ENCODE results near the gene SASH1. TPM values are rescaled to one million over a fixed set of nuclear protein-coding genes. Genes with fewer than 3 reads are reported as not detected.

SASH1 gene
- total RNA-seq, 1 experiment from 2014 or later, result 33.8 TPM

DNA sequence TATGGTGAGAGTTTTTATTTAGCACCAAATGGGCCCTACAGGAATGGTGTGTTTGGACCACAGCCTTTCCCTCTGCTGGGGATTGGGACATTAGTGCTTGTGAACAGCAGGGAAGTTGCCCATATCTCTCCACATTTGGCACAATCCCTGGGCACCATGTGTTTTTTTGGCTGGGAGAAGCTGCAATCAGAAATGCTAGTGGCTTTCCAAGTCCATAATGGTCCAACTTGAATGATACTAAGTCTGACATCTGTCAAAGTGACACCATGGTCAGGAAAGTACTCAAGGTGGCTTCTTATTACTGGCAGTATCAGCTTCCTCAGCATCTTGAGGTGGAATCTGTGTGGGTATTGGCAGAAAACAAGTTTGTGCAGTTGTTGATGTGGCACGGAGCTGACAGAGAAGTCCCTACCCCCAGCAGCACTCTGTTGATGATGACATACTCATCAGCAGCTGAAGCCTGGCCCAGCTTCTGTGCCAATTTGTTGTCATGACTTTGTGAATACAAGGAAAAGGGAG, 53.0 kb downstream of the SASH1 start:
- no peak overlapping the region for H3K27ac ChIP-seq
- no peak overlapping the region for H3K4me3 ChIP-seq
- no peaks in the 10 kb centered on the region for H3K9me3 ChIP-seq (replicated peaks)
- H3K36me3 ChIP-seq, result no peaks in the 10 kb centered on the region
- no peaks in the 10 kb centered on the region for H3K4me1 ChIP-seq
- H3K27me3 ChIP-seq, result no peaks in the 10 kb centered on the region
- DNase-seq, result no peak

DNA sequence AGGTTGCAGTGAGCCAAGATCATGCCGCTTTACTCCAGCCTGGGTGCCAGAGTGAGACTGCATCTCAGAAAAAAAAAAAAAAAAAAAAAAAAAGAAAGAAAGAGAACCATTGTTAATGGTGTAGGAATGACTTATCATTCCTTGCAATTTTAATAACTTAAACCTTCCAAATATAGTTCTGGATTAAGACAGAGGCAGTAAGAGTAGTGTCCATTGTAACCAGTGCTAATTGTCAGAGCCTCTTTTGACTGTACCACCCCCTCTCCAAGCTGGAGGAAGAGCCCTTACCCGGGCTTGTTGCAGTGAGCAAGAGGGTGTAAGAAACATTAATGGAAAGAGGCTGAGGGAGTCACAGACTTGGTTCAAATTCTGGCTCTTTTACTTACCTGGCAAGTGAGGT, 53.8 kb downstream of the SASH1 start:
- no peaks in the 10 kb centered on the region for H3K9me3 ChIP-seq (replicated peaks)
- no peak overlapping the region for H3K27ac ChIP-seq

DNA sequence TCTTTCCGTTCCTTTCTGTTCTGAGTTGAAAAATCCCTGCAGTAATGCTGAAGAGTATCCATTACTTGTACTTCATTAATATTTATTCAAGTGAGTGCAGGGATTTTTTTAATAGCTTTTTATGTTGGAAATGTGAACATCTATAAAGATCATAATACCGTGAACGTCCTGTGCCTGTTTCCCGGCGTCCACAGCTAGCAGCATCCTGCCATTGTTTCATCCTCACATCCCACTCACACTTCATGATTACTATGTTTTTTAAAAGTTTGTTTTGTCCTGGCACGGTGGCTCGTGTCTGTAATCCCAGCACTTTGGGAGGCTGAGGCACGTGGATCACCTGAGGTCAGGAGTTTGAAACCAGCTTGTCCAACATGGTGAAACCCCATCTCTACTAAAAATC, 54.3 kb downstream of the SASH1 start:
- H3K4me1 ChIP-seq, result no peaks in the 10 kb centered on the region
- H3K36me3 ChIP-seq, result no peaks in the 10 kb centered on the region
- no peaks in the 10 kb centered on the region for H3K27me3 ChIP-seq
- no peaks in the 10 kb centered on the region for H3K9me3 ChIP-seq (replicated peaks)
- no peak overlapping the region for H3K27ac ChIP-seq
- no peak for DNase-seq
- no peak overlapping the region for H3K4me3 ChIP-seq

More for the DNA sequence above, 53.8 kb downstream of the SASH1 start:
- no peak for DNase-seq
- H3K27me3 ChIP-seq, result no peaks in the 10 kb centered on the region
- H3K36me3 ChIP-seq, result no peaks in the 10 kb centered on the region
- no peak overlapping the region for H3K4me3 ChIP-seq
- H3K4me1 ChIP-seq, result no peaks in the 10 kb centered on the region

DNA sequence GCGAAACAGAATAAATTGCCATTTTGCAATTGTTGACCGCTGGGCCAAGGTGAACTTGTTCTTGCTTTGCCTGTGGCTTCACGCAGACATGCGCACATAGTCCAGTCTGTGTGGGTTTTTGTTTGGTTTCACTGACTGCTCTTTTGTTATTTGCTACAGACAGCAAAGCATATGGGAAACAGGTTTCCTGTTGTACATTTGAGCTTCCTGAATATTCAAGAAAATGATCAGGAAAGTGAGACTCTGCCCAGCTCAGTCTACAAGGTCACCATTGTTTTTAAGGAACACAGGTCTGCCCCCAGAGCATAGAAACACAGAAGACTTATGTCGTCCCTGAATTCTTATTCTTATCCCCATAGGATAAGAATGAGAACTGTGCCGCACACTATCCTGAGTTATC, 55.6 kb downstream of the SASH1 start:
- Histone ChIP-seq H3K4me3 (no peak overlapping the region), H3K4me1 (no peaks in the 10 kb centered on the region), H3K27me3 (no peaks in the 10 kb centered on the region), H3K36me3 (no peaks in the 10 kb centered on the region), H3K27ac (no peak overlapping the region), H3K9me3 (replicated peaks) (no peaks in the 10 kb centered on the region)
- DNase-seq, result no peak

DNA sequence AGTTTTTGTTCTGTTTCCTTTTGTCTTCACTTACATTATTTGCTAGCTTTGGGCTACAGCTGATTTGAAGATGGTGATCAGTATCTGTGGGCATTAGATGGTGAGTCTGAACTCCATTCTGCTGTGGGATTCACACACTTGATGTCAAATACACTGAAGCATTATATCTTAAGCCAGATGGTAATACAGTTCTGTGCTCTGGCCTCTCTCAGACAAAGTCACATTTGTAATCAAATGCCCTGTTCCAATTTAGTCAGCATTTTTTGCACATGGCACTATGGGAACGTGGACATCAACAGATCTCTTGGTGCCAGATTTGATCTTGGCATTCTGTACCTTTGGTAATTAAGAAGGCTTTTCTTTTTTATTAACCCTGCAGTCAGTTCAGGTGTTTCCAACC, 56.0 kb downstream of the SASH1 start:
- Histone ChIP-seq H3K27me3 (no peaks in the 10 kb centered on the region), H3K4me3 (no peak overlapping the region), H3K4me1 (no peaks in the 10 kb centered on the region), H3K27ac (no peak overlapping the region), H3K36me3 (no peaks in the 10 kb centered on the region), H3K9me3 (replicated peaks) (no peaks in the 10 kb centered on the region)
- no peak for DNase-seq

DNA sequence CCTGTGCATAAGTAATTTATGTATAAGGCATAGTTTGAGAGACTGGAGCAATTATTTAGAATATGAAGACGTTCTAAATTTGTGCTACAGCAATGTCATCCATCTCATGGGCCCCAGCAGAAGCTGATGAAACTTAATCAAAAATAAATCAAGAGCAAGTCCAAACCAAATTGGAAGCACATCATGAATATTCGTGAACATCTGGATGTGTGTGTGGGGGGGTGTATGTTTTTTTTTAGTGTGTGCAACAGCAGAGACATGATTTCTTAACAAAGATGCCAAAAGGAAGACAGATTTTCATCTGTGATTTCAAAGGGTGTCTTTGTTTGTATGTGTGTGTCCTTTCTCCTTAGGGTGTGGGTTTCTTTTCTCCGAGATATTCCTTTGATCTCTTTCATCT, 58.9 kb downstream of the SASH1 start:
- no peak overlapping the region for H3K4me3 ChIP-seq
- DNase-seq, result no peak
- no peaks in the 10 kb centered on the region for H3K36me3 ChIP-seq
- H3K27ac ChIP-seq, result no peak overlapping the region
- no peaks in the 10 kb centered on the region for H3K9me3 ChIP-seq (replicated peaks)
- H3K27me3 ChIP-seq, result no peaks in the 10 kb centered on the region
- no peaks in the 10 kb centered on the region for H3K4me1 ChIP-seq

DNA sequence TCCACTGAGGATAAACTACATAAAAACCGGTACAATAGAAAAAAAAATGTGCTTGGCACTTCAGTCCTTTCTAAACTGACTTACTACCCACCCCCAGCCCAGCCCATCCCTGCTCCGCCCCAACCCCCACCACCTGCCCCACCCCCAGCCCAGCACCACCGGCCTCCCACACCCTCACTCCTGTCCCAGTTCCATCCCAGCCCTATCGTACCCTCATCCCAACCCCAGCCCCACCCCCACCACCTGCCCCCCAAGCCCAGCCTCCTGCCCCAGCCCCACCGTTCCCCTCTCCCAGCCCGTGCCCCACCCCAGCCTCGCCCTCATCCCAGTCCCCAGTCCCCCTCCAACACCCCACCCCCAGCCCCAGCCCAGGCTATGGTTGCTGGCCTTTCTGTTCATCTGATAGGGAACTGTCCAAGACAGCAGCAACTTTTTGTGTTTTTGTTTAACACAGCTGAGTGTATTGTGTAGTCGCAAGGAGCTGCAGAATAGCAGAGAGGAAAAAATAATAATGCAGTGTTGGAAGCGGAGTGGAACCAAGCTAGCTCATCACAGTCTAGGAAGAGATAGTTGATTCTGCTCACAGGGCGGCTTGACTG, 61.9 kb downstream of the SASH1 start:
- Histone ChIP-seq H3K36me3 (no peaks in the 10 kb centered on the region), H3K4me3 (no peak overlapping the region)
- no peak for DNase-seq

DNA sequence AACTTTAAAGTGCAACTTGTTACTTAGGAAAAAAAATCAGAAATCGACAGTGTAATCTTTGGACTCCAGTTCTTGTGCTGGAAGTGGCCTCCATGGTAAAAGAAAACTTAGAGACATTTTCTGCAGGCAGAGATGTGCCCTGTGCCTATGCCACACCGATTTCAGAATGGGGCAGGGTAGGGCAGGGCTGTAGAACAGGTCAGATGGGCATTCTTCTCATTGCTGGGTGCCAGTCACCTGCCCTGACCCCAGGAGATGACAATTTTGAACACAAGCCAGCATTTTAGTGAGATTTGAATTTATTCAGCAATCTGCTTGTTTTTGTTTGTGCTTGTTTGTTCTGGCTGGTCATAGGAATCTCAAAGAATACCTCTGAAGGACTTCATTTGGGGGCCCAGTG, 63.3 kb downstream of the SASH1 start:
- DNase-seq, result no peak
- Histone ChIP-seq H3K27ac (no peak overlapping the region), H3K36me3 (no peaks in the 10 kb centered on the region), H3K9me3 (replicated peaks) (no peaks in the 10 kb centered on the region), H3K4me3 (no peak overlapping the region), H3K27me3 (no peaks in the 10 kb centered on the region), H3K4me1 (no peaks in the 10 kb centered on the region)

More for the DNA sequence above, 61.9 kb downstream of the SASH1 start:
- Histone ChIP-seq H3K4me1 (no peaks in the 10 kb centered on the region), H3K27ac (no peak overlapping the region), H3K9me3 (replicated peaks) (no peaks in the 10 kb centered on the region), H3K27me3 (no peaks in the 10 kb centered on the region)

DNA sequence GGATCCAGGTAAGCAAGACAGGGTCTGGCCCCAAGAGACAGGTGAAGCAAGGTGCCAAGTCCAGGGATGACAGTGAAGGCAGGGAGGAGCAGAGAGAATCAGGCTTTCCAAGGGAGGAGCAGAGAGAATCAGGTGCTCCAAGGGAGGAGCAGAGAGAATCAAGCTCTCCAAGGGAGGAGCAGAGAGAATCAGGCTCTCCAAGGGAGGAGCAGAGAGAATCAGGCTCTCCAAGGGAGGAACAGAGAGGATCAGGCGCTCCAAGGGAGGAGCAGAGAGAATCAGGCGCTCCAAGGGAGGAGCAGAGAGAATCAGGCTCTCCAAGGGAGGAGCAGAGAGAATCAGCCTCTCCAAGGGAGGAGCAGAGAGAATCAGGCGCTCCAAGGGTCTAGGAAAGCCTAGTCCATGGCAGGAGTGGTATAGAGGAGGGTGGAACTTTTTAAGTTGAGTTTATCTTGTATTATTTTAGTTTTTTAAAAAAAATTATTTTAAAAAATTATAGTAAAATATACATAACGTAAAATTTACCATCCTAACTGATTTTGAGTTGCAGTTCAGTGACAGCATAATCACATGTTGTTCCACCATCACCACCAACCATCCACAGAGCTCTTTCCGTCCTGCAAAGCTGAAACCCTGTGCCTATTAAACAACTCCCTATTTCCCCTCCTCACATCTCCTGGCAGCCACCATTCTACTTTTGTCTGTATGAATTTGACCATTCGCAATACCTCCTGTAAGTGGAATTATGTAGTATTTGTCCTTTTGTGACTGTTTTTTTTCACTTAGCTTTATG, 64.1 kb downstream of the SASH1 start:
- Histone ChIP-seq H3K27ac (no peak overlapping the region), H3K9me3 (replicated peaks) (no peaks in the 10 kb centered on the region), H3K4me3 (no peak overlapping the region), H3K4me1 (no peaks in the 10 kb centered on the region), H3K27me3 (no peaks in the 10 kb centered on the region), H3K36me3 (no peaks in the 10 kb centered on the region)
- DNase-seq, result no peak

DNA sequence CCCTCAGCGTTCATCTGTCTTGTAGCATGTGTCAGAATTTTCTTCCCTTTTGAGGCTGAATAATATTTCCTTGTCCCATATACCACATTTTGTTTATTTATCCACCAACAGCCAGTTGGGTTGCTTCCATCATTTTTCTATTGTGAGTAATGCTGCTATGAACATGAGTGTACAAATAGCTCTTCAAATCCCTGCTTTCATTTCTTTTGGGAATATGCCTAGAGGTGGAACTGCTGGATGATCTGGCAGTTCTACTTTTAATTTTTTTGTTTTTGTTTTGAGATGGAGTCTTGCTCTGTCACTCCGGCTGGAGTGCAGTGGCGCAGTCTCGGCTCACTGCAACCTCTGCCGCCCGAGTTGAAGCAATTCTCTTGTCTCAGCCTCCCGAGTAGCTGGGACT, 64.7 kb downstream of the SASH1 start:
- Histone ChIP-seq H3K36me3 (no peaks in the 10 kb centered on the region), H3K27me3 (no peaks in the 10 kb centered on the region), H3K9me3 (replicated peaks) (no peaks in the 10 kb centered on the region), H3K4me3 (no peak overlapping the region), H3K4me1 (no peaks in the 10 kb centered on the region), H3K27ac (no peak overlapping the region)
- DNase-seq, result no peak

DNA sequence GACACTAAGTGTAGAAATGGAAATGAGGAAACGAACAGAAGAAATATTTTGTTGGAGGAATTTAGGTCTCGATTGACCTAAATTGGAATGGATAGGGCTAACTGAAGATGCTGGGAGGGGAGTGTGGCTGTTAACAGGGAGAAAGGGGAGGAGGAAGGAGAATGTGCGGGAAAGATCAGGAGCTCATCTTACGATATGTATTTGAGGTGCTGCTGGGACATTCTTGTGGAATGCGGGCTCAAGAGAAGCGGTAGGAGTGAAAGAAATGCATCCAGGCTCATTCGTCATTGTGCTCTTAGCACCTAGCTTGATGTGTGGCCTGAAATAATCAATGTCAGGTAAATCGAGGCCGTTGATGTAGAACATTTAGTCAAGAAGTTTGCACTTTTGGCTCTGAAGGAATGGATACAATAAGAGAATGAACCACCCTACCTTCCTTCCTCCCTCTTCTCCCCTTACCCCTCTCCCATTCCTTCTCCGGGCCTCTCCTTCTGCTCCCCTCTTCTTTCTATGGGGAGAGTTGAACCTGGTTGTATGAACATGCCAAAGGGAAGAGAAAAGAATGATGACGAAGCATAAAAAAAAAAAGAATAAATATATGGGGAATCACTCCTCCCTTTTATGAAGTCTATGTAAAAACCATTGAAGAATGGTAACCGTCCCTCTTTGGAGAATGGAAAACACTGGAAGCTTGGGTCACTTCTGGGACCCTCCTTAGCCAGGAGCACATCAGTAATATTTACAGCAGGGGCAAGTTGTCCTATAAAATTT, 70.9 kb downstream of the SASH1 start:
- H3K9me3 ChIP-seq (replicated peaks), result no peaks in the 10 kb centered on the region; the same call in 1 of the 2 replicates
- H3K4me1 ChIP-seq, result peaks cover 7% of the 10 kb centered on the region
- H3K4me3 ChIP-seq, result no peak overlapping the region
- no peaks in the 10 kb centered on the region for H3K36me3 ChIP-seq
- no peaks in the 10 kb centered on the region for H3K27me3 ChIP-seq
- H3K27ac ChIP-seq, result no peak overlapping the region
- DNase-seq, result no peak

DNA sequence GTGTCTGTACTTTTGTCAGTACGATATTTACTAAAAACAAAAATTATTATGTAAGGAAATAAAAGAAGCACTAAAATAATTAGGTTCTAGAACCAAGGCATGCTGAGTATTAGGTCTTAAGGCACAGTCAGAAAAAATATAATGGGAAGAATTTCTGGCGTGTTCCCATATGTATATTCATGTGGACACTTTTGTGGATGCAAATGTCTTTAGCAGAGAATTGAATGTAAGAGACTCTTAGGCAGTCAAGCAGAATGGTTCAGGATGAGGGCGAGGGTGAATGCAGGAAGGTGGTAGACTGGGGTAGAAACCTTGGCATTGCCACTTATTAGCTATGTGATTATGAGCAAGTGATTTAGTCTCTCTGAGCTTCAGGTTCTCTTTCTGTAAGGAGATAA, 71.5 kb downstream of the SASH1 start:
- DNase-seq, result no peak
- H3K36me3 ChIP-seq, result no peaks in the 10 kb centered on the region
- H3K27me3 ChIP-seq, result no peaks in the 10 kb centered on the region
- no peak overlapping the region for H3K27ac ChIP-seq
- no peak overlapping the region for H3K4me3 ChIP-seq
- H3K9me3 ChIP-seq (replicated peaks), result no peaks in the 10 kb centered on the region; the same call in 1 of the 2 replicates
- H3K4me1 ChIP-seq, result peaks cover 7% of the 10 kb centered on the region

DNA sequence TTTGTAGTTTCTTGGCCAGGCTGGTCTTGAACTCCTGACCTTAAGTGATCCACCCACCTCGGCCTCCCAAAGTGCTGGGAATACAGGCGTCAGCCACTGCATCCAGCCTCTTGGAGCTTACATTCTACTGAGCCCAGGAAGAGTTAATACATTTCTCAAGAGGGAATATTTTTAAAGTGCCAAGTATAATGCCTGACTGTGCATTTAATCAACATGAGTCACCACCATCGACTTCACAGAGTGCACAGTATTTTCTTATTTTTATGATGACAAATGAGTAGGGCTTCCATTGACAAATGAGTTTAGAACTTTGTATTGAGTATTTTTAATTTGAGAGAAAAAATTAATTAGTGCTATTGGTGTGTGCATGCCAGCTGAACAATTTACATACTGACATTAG, 72.2 kb downstream of the SASH1 start:
- no peak for DNase-seq
- Histone ChIP-seq H3K4me3 (no peak overlapping the region), H3K9me3 (replicated peaks) (no peaks in the 10 kb centered on the region; the same call in 1 of the 2 replicates), H3K36me3 (no peaks in the 10 kb centered on the region), H3K27me3 (no peaks in the 10 kb centered on the region), H3K4me1 (peaks cover 7% of the 10 kb centered on the region), H3K27ac (no peak overlapping the region)

DNA sequence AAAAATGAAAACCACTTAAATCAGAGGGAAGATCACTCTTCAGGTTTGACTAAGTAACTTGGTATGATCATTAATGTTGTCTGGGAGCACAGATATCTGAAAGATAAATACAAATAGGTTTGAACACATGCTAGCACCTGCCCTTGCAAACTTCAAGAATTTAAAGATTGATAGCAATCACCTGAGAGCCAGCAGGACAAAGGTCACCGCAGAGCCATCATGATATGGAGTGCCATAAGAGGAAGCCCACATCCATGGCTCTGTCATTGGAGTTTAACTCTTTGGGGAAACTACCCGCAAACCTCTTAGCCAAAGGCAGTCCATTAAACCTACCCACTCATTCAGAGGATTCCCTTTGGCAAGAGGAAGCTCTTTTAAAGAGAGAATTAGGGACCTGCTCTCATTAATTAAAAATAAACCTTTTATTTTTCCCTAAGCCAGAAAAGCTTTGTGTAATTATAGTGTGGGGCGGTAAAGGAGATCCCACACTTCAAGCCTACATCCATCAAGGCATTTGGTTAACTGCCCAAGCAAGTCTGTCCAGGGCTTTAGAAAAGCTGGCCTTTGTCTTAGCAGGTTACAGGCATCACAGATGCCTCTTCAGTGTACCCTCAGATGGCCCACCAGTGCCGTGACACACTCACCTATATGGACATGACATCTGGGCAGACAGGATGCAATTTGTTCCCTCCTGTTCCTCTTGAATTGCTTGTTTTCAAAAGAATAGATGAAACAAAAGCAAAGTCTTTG, 73.0 kb downstream of the SASH1 start:
- Histone ChIP-seq H3K36me3 (no peaks in the 10 kb centered on the region), H3K4me3 (no peak overlapping the region), H3K27ac (no peak overlapping the region), H3K4me1 (peaks cover 7% of the 10 kb centered on the region), H3K27me3 (no peaks in the 10 kb centered on the region), H3K9me3 (replicated peaks) (no peaks in the 10 kb centered on the region; the same call in 1 of the 2 replicates)
- no peak for DNase-seq
